ENCODE results near the gene ASNSD1. TPM values are rescaled to one million over a fixed set of nuclear protein-coding genes. Genes with fewer than 3 reads are reported as not detected.

Gene ASNSD1
- total RNA-seq (10 to 100 TPM; 25.9 to 46.7 (median 30.8) TPM), polyA plus RNA-seq (10 to 100 TPM; 29.3 to 32.1 TPM)
- long read RNA-seq, donor 1, transcript ASNSD1-201 (6 exons, 2,450 nt): major isoform, 97 of 109 reads
- long read RNA-seq, donor 1, partial matches to known transcripts: 2 of 109 reads
- long read RNA-seq, donor 1, other reads (novel, unspliced or antisense): 10 of 109 reads
- long read RNA-seq, donor 2, transcript ASNSD1-201 (6 exons, 2,450 nt): major isoform, 51 of 65 reads
- long read RNA-seq, donor 2, partial matches to known transcripts: 2 of 65 reads
- long read RNA-seq, donor 2, other reads (novel, unspliced or antisense): 9 of 65 reads
- long read RNA-seq, donor 3, transcript ASNSD1-201 (6 exons, 2,450 nt): major isoform, 135 of 185 reads
- long read RNA-seq, donor 3, transcript ASNSD1-209 (4 exons, 581 nt): minor isoform, 6 of 185 reads
- long read RNA-seq, donor 3, partial matches to known transcripts: 5 of 185 reads
- long read RNA-seq, donor 3, other reads (novel, unspliced or antisense): 39 of 185 reads

DNA sequence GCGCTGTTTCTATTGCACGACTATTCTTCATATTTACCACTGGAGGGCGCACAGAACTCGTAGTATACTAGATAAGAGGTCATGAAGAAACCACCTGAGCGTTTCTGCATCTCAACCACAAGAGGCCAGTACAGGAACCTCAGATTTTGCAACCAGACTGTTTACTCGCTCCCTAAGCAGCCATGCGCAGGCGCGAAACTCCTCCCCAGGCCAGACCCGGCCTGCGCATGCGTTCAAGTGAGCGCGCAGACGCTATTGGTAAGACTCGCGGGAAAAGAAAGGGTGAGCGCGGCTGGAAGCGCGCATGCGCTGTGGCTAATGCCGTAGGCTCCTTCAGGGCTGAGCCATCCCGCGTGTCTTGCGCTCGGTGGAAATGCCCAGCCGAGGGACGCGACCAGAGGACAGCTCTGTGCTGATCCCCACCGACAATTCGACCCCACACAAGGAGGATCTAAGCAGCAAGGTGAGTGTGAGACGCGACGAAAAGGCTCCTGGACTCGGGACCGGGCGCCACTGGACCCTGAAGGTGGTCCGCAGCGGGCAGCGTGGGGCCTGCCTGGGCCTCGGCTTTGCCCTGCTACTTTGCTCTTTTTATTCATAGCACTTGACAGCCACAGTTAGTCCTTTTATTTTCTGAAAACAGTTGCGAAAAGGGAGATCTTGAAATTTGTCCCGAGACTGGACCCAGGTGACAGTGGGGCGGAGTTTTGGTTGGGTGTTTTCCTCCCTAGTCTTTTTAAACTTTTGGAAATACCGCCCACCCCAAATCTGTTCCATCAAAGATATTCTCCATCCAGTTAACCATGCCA, at the start of gene ASNSD1:
Gene ASNSD1 (plus strand): TSS at position 312 of the 809 bp plus-strand sequence. CDS start 4,674 bp downstream, outside the sequence.
- 0% methylated on average over 46 of the region's 46 CpGs for WGBS, 2 donors
- H3K27ac ChIP-seq: peak within 1 kb of the TSS in 9 of 10 donors; percentile 78 to 94 (median 86)

DNA sequence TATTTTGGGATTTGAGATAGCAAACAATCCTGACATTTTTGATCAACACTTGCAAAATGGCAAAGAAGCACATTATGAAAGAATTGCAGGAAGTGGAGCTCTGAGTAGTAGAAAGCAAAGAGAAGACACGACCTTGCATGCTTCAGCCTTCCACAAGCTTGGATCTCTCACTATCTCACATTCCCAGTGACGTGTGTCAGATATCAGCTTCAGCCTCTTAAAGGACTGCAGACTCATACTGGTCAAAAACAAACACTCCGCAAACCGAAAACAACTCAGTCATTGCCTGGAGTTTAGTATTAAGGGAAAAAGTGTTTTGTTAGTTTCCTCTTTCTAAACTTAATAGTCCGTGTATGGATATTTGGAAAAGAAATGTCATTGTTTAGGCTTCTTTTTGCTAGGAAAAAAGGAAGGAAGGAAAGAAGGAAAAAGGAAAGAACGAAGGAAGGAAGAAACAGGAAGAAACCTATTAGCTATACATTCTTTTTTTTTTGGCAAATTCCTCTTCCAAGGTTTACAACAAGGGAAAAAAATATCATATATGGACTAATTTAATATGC, 48.1 kb upstream of the ASNSD1 start:
- peak overlapping the region in 8 of 10 donors; percentile 6 to 40 (median 29) for H3K4me3 ChIP-seq
- no peaks in the 10 kb centered on the region for H3K9me3 ChIP-seq
- no peaks in the 10 kb centered on the region for H3K27me3 ChIP-seq
- DNase-seq: peak in 1 of 2 donors; percentile 71
- WGBS, 2 donors: 2% methylated on average over 6 of the region's 6 CpGs
- H3K36me3 ChIP-seq: no peaks in the 10 kb centered on the region
- peak; percentile 94 to 98 (median 96) for ATAC-seq
- peaks cover 0 to 33% (median 23%) of the 10 kb centered on the region in 9 donors for H3K4me1 ChIP-seq
- TF ChIP-seq, protein P1, sequence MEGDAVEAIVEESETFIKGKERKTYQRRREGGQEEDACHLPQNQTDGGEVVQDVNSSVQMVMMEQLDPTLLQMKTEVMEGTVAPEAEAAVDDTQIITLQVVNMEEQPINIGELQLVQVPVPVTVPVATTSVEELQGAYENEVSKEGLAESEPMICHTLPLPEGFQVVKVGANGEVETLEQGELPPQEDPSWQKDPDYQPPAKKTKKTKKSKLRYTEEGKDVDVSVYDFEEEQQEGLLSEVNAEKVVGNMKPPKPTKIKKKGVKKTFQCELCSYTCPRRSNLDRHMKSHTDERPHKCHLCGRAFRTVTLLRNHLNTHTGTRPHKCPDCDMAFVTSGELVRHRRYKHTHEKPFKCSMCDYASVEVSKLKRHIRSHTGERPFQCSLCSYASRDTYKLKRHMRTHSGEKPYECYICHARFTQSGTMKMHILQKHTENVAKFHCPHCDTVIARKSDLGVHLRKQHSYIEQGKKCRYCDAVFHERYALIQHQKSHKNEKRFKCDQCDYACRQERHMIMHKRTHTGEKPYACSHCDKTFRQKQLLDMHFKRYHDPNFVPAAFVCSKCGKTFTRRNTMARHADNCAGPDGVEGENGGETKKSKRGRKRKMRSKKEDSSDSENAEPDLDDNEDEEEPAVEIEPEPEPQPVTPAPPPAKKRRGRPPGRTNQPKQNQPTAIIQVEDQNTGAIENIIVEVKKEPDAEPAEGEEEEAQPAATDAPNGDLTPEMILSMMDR (IDR thresholded peaks at IDR 0.05): no peak
- intact Hi-C loops (cut with DNase I): loop anchor here in 1 of 10 donors (2.0 kb wide), 1 partner anchor 30 kb away; no protein-coding TSS in a partner anchor
- peak overlapping the region; percentile 53 to 84 (median 80) for H3K27ac ChIP-seq

More for the DNA sequence above, at the start of gene ASNSD1:
- intact Hi-C loops (cut with DNase I): loop anchor here in 9 of 10 donors (1.0 to 5.0 kb wide), 5 partner anchors 13 to 101 kb away; partner anchors contain the start of genes ANKAR (in 2 of the 9) and OSGEPL1 (in 2 of the 9)
- H3K36me3 ChIP-seq: peaks cover 0 to 29% (median 0%) of the 10 kb centered on the region in 9 donors
- H3K4me1 ChIP-seq: peaks cover 0 to 55% (median 31%) of the 10 kb centered on the region in 9 donors
- H3K27me3 ChIP-seq: no peaks in the 10 kb centered on the region
- DNase-seq (peak; percentile 98 to 99), ATAC-seq (peak; percentile 95 to 98 (median 98))
- peak within 1 kb of the TSS; percentile 56 to 95 (median 78) for H3K4me3 ChIP-seq
- TF ChIP-seq, protein P1 (IDR thresholded peaks at IDR 0.05): peak; percentile 93 to 100 (median 96)
- no peaks in the 10 kb centered on the region for H3K9me3 ChIP-seq

- DNase-seq: peak in 1 of 2 donors; percentile 47
- TF ChIP-seq, protein P1 (IDR thresholded peaks at IDR 0.05): no peak
- peak; percentile 73 to 95 (median 88) for ATAC-seq
- peak overlapping the region; percentile 53 to 84 (median 80) for H3K27ac ChIP-seq
- intact Hi-C loops (cut with DNase I): loop anchor here in 1 of 10 donors (2.0 kb wide), 1 partner anchor 31 kb away; no protein-coding TSS in a partner anchor
- WGBS, 2 donors: 20 to 39% methylated on average over 2 of the region's 2 CpGs
- H3K9me3 ChIP-seq: no peaks in the 10 kb centered on the region
- no peaks in the 10 kb centered on the region for H3K36me3 ChIP-seq
- no peaks in the 10 kb centered on the region for H3K27me3 ChIP-seq
- H3K4me1 ChIP-seq: peaks cover 0 to 33% (median 23%) of the 10 kb centered on the region in 9 donors
- peak overlapping the region in 6 of 10 donors; percentile 12 to 40 (median 30) for H3K4me3 ChIP-seq
These were observed 47.4 kb upstream of the ASNSD1 start for GRCh38 chr2:189613650-189614420.
